Measurements from ENCODE around the gene ELL2.

ELL2 gene

GRCh38 chr5:95861864-95862561 lies 99.6 kb downstream of the ELL2 start:
- H4K20me1 ChIP-seq (ENCODE audit: insufficient read depth, low read length), result no peaks in the 10 kb centered on the region
- H3K9me2 ChIP-seq (replicated peaks; ENCODE audit: insufficient read depth, low read length), result no peaks in the 10 kb centered on the region
- H2AFZ ChIP-seq (ENCODE audit: low read length), result no peak overlapping the region
- no peaks in the 10 kb centered on the region for H3F3A ChIP-seq (ENCODE audit: insufficient read depth, low read length)
- no peak overlapping the region for H3K9ac ChIP-seq (ENCODE audit: low read length)
- no peak for DNase-seq
- H3K27ac ChIP-seq (ENCODE audit: low read length), result no peak overlapping the region
- H3K4me2 ChIP-seq (ENCODE audit: low read depth, low read length), result no peak overlapping the region
- H3K9me3 ChIP-seq (replicated peaks; ENCODE audit: insufficient read depth, low read length), result no peaks in the 10 kb centered on the region
- H3K79me2 ChIP-seq (ENCODE audit: low read length), result no peaks in the 10 kb centered on the region
- H3K4me3 ChIP-seq (ENCODE audit: low read length), result no peak overlapping the region
- H3K4me1 ChIP-seq (ENCODE audit: low read length), result peaks cover 4% of the 10 kb centered on the region
- H3K36me3 ChIP-seq (replicated peaks; ENCODE audit: insufficient read depth, low read length), result no peaks in the 10 kb centered on the region
- H3K27me3 ChIP-seq (replicated peaks; ENCODE audit: insufficient read depth, low read length), result no peaks in the 10 kb centered on the region
- no peak for TF ChIP-seq EZH2 (optimal IDR thresholded peaks at IDR 0.05; ENCODE audit: low read depth, low read length)
- no peak for TF ChIP-seq EZH2phosphoT487 (IDR thresholded peaks at IDR 0.05; ENCODE audit: low read length)
- TF ChIP-seq CTCF (IDR thresholded peaks at IDR 0.05; ENCODE audit: low read length), result no peak

- Histone ChIP-seq H3K9me3 (replicated peaks; ENCODE audit: insufficient read depth, low read length) (no peaks in the 10 kb centered on the region), H3K9ac (ENCODE audit: low read length) (no peak overlapping the region), H3K4me1 (ENCODE audit: low read length) (peaks cover 4% of the 10 kb centered on the region), H3K4me2 (ENCODE audit: low read depth, low read length) (no peak overlapping the region), H3K79me2 (ENCODE audit: low read length) (no peaks in the 10 kb centered on the region), H3K4me3 (ENCODE audit: low read length) (no peak overlapping the region), H3K9me2 (replicated peaks; ENCODE audit: insufficient read depth, low read length) (no peaks in the 10 kb centered on the region), H2AFZ (ENCODE audit: low read length) (no peak overlapping the region), H4K20me1 (ENCODE audit: insufficient read depth, low read length) (no peaks in the 10 kb centered on the region), H3K27me3 (replicated peaks; ENCODE audit: insufficient read depth, low read length) (no peaks in the 10 kb centered on the region), H3K27ac (ENCODE audit: low read length) (no peak overlapping the region), H3F3A (ENCODE audit: insufficient read depth, low read length) (no peaks in the 10 kb centered on the region), H3K36me3 (replicated peaks; ENCODE audit: insufficient read depth, low read length) (no peaks in the 10 kb centered on the region)
- no peak for DNase-seq
- TF ChIP-seq EZH2 (optimal IDR thresholded peaks at IDR 0.05; ENCODE audit: low read depth, low read length), result no peak
- no peak for TF ChIP-seq CTCF (IDR thresholded peaks at IDR 0.05; ENCODE audit: low read length)
- no peak for TF ChIP-seq EZH2phosphoT487 (IDR thresholded peaks at IDR 0.05; ENCODE audit: low read length)
These were observed 100.3 kb downstream of the ELL2 start for GRCh38 chr5:95861221-95861863.

GRCh38 chr5:95859661-95860060 lies 102.0 kb downstream of the ELL2 start:
- peaks cover 4% of the 10 kb centered on the region for H3K4me1 ChIP-seq (ENCODE audit: low read length)
- no peak overlapping the region for H3K27ac ChIP-seq (ENCODE audit: low read length)
- no peaks in the 10 kb centered on the region for H3K9me2 ChIP-seq (replicated peaks; ENCODE audit: insufficient read depth, low read length)
- H3K4me3 ChIP-seq (ENCODE audit: low read length), result no peak overlapping the region
- H3K36me3 ChIP-seq (replicated peaks; ENCODE audit: insufficient read depth, low read length), result no peaks in the 10 kb centered on the region
- no peaks in the 10 kb centered on the region for H3K9me3 ChIP-seq (replicated peaks; ENCODE audit: insufficient read depth, low read length)
- no peak for DNase-seq
- no peak overlapping the region for H3K4me2 ChIP-seq (ENCODE audit: low read depth, low read length)
- no peak overlapping the region for H3K9ac ChIP-seq (ENCODE audit: low read length)
- no peak for TF ChIP-seq EZH2phosphoT487 (IDR thresholded peaks at IDR 0.05; ENCODE audit: low read length)
- TF ChIP-seq EZH2 (optimal IDR thresholded peaks at IDR 0.05; ENCODE audit: low read depth, low read length), result no peak
- TF ChIP-seq CTCF (IDR thresholded peaks at IDR 0.05; ENCODE audit: low read length), result no peak
- H2AFZ ChIP-seq (ENCODE audit: low read length), result no peak overlapping the region
- H3K27me3 ChIP-seq (replicated peaks; ENCODE audit: insufficient read depth, low read length), result no peaks in the 10 kb centered on the region
- no peaks in the 10 kb centered on the region for H4K20me1 ChIP-seq (ENCODE audit: insufficient read depth, low read length)
- no peaks in the 10 kb centered on the region for H3K79me2 ChIP-seq (ENCODE audit: low read length)
- no peaks in the 10 kb centered on the region for H3F3A ChIP-seq (ENCODE audit: insufficient read depth, low read length)
